Nephron (organoid): ENCODE data around the gene TFF2.

ENCODE experiments used
- H3K27ac Mint-ChIP-seq, 3 experiments: 2 replicates each; pipeline ENCODE4 v1.8.0; 2020; ENCODE audit warnings: mixed read lengths in 3 of 3, mild to moderate bottlenecking in 2 of 3, moderate library complexity in 1 of 3
- H3K27me3 Mint-ChIP-seq: 2 replicates; pipeline ENCODE4 v1.8.0; 2021; ENCODE audit warnings: low read depth, mild to moderate bottlenecking, moderate library complexity, mixed read lengths
- H3K36me3 Mint-ChIP-seq: 2 replicates; pipeline ENCODE4 v1.8.0; 2020; ENCODE audit warnings: low read depth, mixed read lengths
- H3K4me1 Mint-ChIP-seq: 2 replicates; pipeline ENCODE4 v1.8.0; 2020; ENCODE audit warnings: mixed read lengths
- H3K4me3 Mint-ChIP-seq, 3 experiments: 2 replicates each; pipeline ENCODE4 v1.8.0; 2020; ENCODE audit warnings: mild to moderate bottlenecking in 3 of 3, mixed read lengths in 3 of 3, moderate library complexity in 2 of 3
- H3K9me3 Mint-ChIP-seq: 2 replicates; pipeline ENCODE4 v1.8.0; 2020; ENCODE audit warnings: mixed read lengths
- CTCF ChIP-seq, 3 experiments: fragments of 200-600 bp; sonication (generic); IDR thresholded peaks; one replicate each; pipeline ENCODE4 v1.5.0; 2021; ENCODE audit warnings: antibody characterized with exemption in 3 of 3; ENCODE audit not compliant: unreplicated experiment in 3 of 3

Gene TFF2

GRCh38 chr21:42376338-42376982, 25.7 kb upstream of the TFF2 start:
- H3K27ac Mint-ChIP-seq = no peak overlapping the region
- TF ChIP-seq CTCF (IDR thresholded peaks at IDR 0.05; ENCODE audit: unreplicated experiment in 3 of 3) = no peak
- peaks cover 49% of the 10 kb centered on the region for H3K27me3 Mint-ChIP-seq
- H3K36me3 Mint-ChIP-seq = no peaks in the 10 kb centered on the region
- H3K4me3 Mint-ChIP-seq = no peak overlapping the region
- H3K9me3 Mint-ChIP-seq = peaks cover 4% of the 10 kb centered on the region
- H3K4me1 Mint-ChIP-seq = peaks cover 7% of the 10 kb centered on the region

GRCh38 chr21:42375966-42376337, 25.2 kb upstream of the TFF2 start:
- Mint-ChIP-seq H3K36me3 (no peaks in the 10 kb centered on the region), H3K9me3 (peaks cover 3% of the 10 kb centered on the region), H3K4me1 (peaks cover 7% of the 10 kb centered on the region), H3K4me3 (no peak overlapping the region), H3K27ac (no peak overlapping the region), H3K27me3 (peaks cover 50% of the 10 kb centered on the region)
- TF ChIP-seq CTCF (IDR thresholded peaks at IDR 0.05; ENCODE audit: unreplicated experiment in 3 of 3) = no peak

DNA sequence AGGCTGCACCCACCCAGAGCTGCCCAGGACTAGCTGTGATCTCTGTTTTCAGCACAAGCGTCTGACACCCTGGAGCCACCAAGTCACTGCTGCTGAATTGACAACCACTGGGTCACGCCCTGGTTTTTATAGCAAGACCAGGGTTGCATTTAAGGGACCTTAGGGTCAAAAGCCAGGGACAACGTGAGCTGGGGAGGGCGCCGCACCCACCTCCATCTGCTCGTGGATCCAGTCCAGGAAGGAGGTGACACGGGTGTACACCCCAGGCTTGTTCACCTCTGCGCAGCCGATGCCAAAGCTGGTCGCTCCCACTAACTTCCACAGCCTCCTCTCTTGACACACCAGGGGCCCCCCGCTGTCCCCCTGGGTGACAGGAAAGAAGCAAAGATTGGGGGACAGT, 24.7 kb upstream of the TFF2 start:
- Mint-ChIP-seq H3K36me3 (no peaks in the 10 kb centered on the region), H3K27ac (no peak overlapping the region), H3K4me3 (no peak overlapping the region), H3K9me3 (peaks cover 3% of the 10 kb centered on the region), H3K27me3 (peaks cover 54% of the 10 kb centered on the region), H3K4me1 (peaks cover 7% of the 10 kb centered on the region)
- no peak for TF ChIP-seq CTCF (IDR thresholded peaks at IDR 0.05; ENCODE audit: unreplicated experiment in 3 of 3)

DNA sequence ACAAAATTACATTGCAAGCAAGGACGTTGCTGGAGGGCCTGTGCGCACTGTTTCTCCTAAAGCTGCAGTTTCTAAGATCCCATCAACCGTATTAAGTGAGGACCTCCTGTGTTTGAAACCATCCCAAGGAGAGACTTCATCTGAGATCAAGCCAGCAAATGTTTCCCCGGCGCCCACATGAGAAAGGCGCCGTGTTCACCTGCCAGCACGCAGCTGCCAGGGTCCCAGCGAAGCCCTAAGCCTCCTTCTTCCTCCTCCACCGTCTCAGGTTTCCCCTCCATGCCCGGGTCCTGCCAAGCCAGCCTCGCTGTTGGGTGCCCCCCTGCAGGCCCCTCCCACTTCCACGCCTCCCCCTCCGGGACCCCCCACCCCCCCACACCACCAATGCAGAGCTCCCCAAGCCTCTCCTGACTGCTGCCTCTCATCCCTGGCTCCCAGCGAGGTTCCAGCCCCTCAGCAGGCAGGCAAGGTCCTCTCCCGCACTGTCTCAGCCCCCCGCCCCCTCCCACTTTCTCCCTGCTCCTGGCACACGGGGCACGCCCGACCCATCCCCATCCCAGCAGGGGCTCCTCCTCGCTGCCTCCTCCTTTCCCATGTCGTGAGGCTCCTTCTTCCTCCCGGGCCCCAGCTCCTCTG, 24.2 kb upstream of the TFF2 start:
- no peak overlapping the region for H3K4me3 Mint-ChIP-seq
- no peak overlapping the region for H3K27ac Mint-ChIP-seq

GRCh38 chr21:42374457-42374856, 23.7 kb upstream of the TFF2 start:
- Mint-ChIP-seq H3K9me3 (peaks cover 3% of the 10 kb centered on the region), H3K36me3 (no peaks in the 10 kb centered on the region), H3K4me1 (peaks cover 7% of the 10 kb centered on the region), H3K4me3 (peak overlapping the region in 1 of 3 experiments; percentile 34), H3K27ac (no peak overlapping the region), H3K27me3 (peaks cover 52% of the 10 kb centered on the region)
- no peak for TF ChIP-seq CTCF (IDR thresholded peaks at IDR 0.05; ENCODE audit: unreplicated experiment in 3 of 3)

More for the DNA sequence above, 24.2 kb upstream of the TFF2 start:
- Mint-ChIP-seq H3K9me3 (peaks cover 3% of the 10 kb centered on the region), H3K27me3 (peaks cover 52% of the 10 kb centered on the region), H3K36me3 (no peaks in the 10 kb centered on the region), H3K4me1 (peaks cover 7% of the 10 kb centered on the region)
- no peak for TF ChIP-seq CTCF (IDR thresholded peaks at IDR 0.05; ENCODE audit: unreplicated experiment in 3 of 3)
